Measurements from ENCODE around the gene NUDT10.

DNA sequence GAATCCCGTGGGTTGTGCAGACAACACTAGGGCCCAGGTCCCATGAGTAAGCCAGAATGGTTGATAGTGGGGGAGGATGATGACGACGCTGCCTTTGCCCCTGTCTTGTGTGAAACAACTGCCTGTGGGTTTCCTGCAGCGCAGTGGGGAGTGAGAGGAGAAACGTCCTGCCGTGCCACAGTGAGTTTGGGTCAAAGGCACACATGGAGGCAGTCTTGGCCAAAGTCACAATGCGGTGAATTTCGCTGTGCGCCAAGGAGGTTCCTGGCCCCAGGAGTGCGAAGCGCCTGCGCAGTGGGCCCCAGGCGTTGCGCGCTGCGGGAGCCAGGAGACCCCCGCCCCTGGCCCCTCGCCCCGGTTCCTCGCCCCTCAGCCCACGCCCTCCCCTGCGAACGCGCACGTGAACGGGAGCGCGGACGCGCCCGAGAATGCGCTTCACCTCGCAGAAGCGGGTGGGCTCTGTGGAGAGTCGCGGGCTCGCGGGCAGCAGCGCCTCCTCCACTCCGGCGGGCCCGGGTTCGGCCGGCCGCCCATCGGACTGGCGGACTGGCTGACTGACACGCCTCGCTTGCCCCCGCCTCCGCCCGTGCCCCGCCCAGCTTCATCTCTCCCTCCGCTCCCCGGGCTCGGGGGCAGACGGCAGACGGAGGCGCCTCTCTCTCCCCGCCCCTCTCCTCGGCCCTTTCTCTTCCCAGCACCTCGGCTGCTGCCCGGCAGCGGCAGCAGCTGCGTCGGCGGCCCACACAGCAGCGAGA lies at the start of gene NUDT10:
- TF ChIP-seq POLR2AphosphoS5 (IDR thresholded peaks at IDR 0.05; ENCODE audit: low read depth, low read length), result no peak
- TF ChIP-seq, protein P1, sequence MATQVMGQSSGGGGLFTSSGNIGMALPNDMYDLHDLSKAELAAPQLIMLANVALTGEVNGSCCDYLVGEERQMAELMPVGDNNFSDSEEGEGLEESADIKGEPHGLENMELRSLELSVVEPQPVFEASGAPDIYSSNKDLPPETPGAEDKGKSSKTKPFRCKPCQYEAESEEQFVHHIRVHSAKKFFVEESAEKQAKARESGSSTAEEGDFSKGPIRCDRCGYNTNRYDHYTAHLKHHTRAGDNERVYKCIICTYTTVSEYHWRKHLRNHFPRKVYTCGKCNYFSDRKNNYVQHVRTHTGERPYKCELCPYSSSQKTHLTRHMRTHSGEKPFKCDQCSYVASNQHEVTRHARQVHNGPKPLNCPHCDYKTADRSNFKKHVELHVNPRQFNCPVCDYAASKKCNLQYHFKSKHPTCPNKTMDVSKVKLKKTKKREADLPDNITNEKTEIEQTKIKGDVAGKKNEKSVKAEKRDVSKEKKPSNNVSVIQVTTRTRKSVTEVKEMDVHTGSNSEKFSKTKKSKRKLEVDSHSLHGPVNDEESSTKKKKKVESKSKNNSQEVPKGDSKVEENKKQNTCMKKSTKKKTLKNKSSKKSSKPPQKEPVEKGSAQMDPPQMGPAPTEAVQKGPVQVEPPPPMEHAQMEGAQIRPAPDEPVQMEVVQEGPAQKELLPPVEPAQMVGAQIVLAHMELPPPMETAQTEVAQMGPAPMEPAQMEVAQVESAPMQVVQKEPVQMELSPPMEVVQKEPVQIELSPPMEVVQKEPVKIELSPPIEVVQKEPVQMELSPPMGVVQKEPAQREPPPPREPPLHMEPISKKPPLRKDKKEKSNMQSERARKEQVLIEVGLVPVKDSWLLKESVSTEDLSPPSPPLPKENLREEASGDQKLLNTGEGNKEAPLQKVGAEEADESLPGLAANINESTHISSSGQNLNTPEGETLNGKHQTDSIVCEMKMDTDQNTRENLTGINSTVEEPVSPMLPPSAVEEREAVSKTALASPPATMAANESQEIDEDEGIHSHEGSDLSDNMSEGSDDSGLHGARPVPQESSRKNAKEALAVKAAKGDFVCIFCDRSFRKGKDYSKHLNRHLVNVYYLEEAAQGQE (IDR thresholded peaks at IDR 0.05; ENCODE audit: insufficient read depth in 1 of 2, low read depth in 2 of 2, low read length in 2 of 2), result no peak
- TF ChIP-seq SIN3A (IDR thresholded peaks at IDR 0.05; ENCODE audit: borderline replicate concordance, insufficient read depth, low read length), result no peak
